SU-DHL-6 (cell line): ENCODE measurements around the gene ASH1L.

Experiments
- H2AFZ ChIP-seq: fragments of 200-600 bp; sonication (generic); 2 replicates; pipeline ENCODE4 v1.6.1; 2014; ENCODE audit warnings: low read depth, mild to moderate bottlenecking, moderate library complexity, mixed read lengths, antibody characterized with exemption, low read length; ENCODE audit not compliant: severe bottlenecking
- H3F3A ChIP-seq: fragments of 200-600 bp; shearing (Covaris generic); 2 replicates; pipeline ENCODE4 v1.6.0; 2016; ENCODE audit warnings: antibody characterized with exemption, mild to moderate bottlenecking; ENCODE audit not compliant: insufficient read depth
- H3K27ac ChIP-seq: fragments of 200-600 bp; sonication (generic); 2 replicates; pipeline ENCODE4 v1.5.1; 2016; ENCODE audit warnings: low read depth, mild to moderate bottlenecking, low read length, moderate library complexity, mixed read lengths
- H3K27me3 ChIP-seq: fragments of 200-600 bp; sonication (generic), shearing (Covaris generic); 2 replicates; pipeline ENCODE4 v1.6.0; 2014; ENCODE audit warnings: mild to moderate bottlenecking, low read length
- H3K36me3 ChIP-seq: fragments of 200-600 bp; sonication (generic); 2 replicates; pipeline ENCODE4 v1.6.1; 2014; ENCODE audit warnings: mild to moderate bottlenecking, low read length, mixed read lengths
- H3K4me2 ChIP-seq: fragments of 300-600, 200-600 bp; shearing (Covaris generic), sonication (generic); 2 replicates; pipeline ENCODE4 v1.6.0; 2014; ENCODE audit warnings: low read length, low read depth, mild to moderate bottlenecking; ENCODE audit not compliant: poor library complexity, severe bottlenecking
- H3K4me3 ChIP-seq: fragments of 200-600 bp; sonication (generic); 2 replicates; pipeline ENCODE4 v1.5.1; 2014; ENCODE audit warnings: antibody characterized with exemption, low read length, mild to moderate bottlenecking, mixed read lengths; ENCODE audit not compliant: insufficient read depth, poor library complexity, severe bottlenecking
- H3K79me2 ChIP-seq: fragments of 200-600 bp; sonication (generic); 2 replicates; pipeline ENCODE4 v1.6.1; 2014; ENCODE audit warnings: mild to moderate bottlenecking, low read length, moderate library complexity; ENCODE audit not compliant: insufficient read depth
- H3K9ac ChIP-seq: fragments of 200-600 bp; sonication (generic); 2 replicates; pipeline ENCODE4 v1.7.0; 2014; ENCODE audit warnings: mild to moderate bottlenecking, low read length
- H3K9me2 ChIP-seq: fragments of 200-600 bp; sonication (generic); replicated peaks from 2 replicates; pipeline ENCODE4 v1.6.1; 2014; ENCODE audit warnings: low read length; ENCODE audit not compliant: insufficient read depth
- H3K9me3 ChIP-seq: fragments of 200-600 bp; sonication (generic); 2 replicates; pipeline ENCODE4 v1.6.1; 2014; ENCODE audit warnings: low read length, mixed read lengths; ENCODE audit not compliant: insufficient read depth
- H4K20me1 ChIP-seq: fragments of 200-600 bp; sonication (generic); 2 replicates; pipeline ENCODE4 v1.6.1; 2014; ENCODE audit warnings: low read depth, mild to moderate bottlenecking, antibody characterized with exemption, low read length, moderate library complexity, mixed read lengths
- EZH2phosphoT487 ChIP-seq: fragments of 200-600 bp; sonication (generic), shearing (Covaris generic); conservative IDR thresholded peaks from 2 replicates; pipeline ENCODE4 v1.6.1; 2018; ENCODE audit warnings: mild to moderate bottlenecking, antibody characterized with exemption, low read length, moderate library complexity, mixed read lengths
- TF ChIP-seq, protein P1 (sequence below): fragments of 200-600 bp; sonication (generic); IDR thresholded peaks from one replicate; pipeline ENCODE4 v1.5.1; 2017; ENCODE audit warnings: antibody characterized with exemption, mild to moderate bottlenecking, low read length, moderate library complexity; ENCODE audit not compliant: insufficient read depth, poor library complexity, severe bottlenecking

The ASH1L gene

DNA sequence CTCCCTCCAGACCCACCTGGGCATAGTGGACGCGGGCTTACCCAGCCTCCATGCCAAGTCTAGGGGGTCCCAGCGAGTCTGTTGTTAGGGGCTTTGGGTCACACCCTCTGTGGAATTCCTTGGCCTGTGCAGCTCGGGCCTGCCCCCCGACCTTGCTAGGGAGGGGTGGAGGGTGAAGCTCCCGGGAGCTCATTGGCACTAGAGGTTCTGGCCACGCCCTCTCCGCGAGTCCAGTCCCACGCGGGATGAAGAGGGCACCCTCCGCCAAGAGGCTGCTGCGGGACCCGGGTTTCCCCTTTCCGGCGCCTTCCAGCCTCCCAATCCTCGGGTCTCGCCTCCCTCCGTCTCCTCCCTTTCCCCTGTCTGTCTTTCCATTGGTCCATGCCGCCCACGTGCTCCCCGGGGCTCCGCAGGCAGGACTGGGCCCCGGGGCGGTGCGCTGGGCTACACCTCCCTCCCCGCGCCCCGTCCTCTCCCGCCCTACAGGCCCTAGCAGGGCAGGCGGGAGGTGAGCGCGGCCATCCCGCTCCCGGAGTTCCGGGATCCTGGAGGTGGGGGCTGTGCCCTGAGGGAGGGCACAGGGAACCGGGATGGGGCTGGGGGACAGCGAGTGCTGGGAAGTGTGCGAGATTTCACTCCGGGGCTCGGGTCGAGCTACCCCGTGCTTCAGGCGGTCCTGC, 238.4 kb downstream of the ASH1L start:
- Histone ChIP-seq H3K4me3 (peak overlapping the region; percentile 70), H3K27ac (peak overlapping the region; percentile 67), H3K79me2 (no peaks in the 10 kb centered on the region), H3K27me3 (no peaks in the 10 kb centered on the region), H3K9ac (peak overlapping the region; percentile 79), H3K36me3 (no peaks in the 10 kb centered on the region), H3K4me2 (peak overlapping the region; percentile 91), H3K9me3 (no peaks in the 10 kb centered on the region), H3F3A (peaks cover 29% of the 10 kb centered on the region), H2AFZ (peak overlapping the region; percentile 88), H4K20me1 (no peaks in the 10 kb centered on the region), H3K9me2 (no peaks in the 10 kb centered on the region)
- TF ChIP-seq EZH2phosphoT487 = no peak
- TF ChIP-seq, protein P1, sequence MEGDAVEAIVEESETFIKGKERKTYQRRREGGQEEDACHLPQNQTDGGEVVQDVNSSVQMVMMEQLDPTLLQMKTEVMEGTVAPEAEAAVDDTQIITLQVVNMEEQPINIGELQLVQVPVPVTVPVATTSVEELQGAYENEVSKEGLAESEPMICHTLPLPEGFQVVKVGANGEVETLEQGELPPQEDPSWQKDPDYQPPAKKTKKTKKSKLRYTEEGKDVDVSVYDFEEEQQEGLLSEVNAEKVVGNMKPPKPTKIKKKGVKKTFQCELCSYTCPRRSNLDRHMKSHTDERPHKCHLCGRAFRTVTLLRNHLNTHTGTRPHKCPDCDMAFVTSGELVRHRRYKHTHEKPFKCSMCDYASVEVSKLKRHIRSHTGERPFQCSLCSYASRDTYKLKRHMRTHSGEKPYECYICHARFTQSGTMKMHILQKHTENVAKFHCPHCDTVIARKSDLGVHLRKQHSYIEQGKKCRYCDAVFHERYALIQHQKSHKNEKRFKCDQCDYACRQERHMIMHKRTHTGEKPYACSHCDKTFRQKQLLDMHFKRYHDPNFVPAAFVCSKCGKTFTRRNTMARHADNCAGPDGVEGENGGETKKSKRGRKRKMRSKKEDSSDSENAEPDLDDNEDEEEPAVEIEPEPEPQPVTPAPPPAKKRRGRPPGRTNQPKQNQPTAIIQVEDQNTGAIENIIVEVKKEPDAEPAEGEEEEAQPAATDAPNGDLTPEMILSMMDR = no peak

DNA sequence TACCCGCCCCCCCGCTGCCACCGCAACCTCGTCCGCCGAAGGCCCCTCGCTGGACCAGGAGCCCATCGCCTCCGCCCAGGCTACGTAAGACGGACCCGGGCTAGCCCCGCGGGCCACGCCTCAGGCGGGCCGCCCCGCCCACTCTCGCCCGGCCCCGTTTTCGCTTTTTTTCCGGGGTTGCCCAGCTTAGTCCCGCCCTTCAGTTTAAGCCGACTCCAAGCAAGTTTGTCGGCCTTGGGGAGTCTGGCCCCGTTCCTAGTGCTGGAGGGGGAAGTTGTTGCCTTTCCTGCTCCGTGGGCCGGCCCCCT, 238.9 kb downstream of the ASH1L start:
- Histone ChIP-seq H2AFZ (peak overlapping the region; percentile 88), H3K36me3 (no peaks in the 10 kb centered on the region), H4K20me1 (no peaks in the 10 kb centered on the region), H3F3A (peaks cover 29% of the 10 kb centered on the region), H3K9me3 (no peaks in the 10 kb centered on the region), H3K4me3 (peak overlapping the region; percentile 70), H3K9ac (peak overlapping the region; percentile 79), H3K79me2 (no peaks in the 10 kb centered on the region), H3K27me3 (no peaks in the 10 kb centered on the region), H3K4me2 (peak overlapping the region; percentile 91), H3K27ac (peak overlapping the region; percentile 67), H3K9me2 (no peaks in the 10 kb centered on the region)
- TF ChIP-seq, protein P1 = no peak
- TF ChIP-seq EZH2phosphoT487 = no peak

DNA sequence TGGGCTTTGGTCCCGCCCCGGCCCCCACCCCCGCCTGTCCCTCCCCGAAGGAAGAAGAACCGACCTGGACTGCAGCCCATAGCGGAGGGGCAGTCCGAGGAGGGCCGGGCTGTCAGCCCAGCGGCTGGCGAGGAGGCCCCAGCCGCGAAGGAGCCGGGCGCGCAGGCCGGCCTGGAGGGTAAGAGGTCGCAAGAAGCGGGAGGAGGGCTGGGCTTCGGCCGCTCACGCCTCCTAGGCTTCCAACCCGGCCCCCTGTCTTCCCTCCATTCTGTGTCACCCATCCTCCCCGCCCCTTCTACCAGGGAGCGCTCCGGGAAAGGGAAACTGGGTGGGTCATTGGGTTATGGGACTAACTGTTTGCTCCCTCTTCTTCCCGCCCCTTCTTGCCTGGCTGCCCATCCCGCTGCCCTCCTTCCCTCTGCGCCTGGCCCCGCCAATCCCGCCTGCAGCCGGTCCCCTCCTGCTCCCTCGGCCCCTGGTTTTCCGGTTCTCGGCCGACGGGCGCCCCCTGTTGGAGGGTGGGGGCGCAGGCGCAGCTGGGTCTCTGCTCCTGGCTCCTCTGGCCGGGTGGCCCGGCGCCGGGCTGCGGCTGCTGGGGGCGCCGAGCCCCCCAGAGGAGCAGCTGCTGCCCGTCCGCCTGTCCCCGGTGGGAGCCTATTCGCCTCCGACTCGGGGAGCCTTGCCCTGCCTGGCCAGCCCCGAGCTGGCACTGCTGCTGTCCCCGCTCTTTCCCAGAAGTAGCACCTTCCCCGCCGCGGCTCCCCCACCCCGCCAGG, 239.5 kb downstream of the ASH1L start:
- Histone ChIP-seq H3K4me2 (peak overlapping the region; percentile 91), H3K9me3 (no peaks in the 10 kb centered on the region), H3K9me2 (no peaks in the 10 kb centered on the region), H4K20me1 (no peaks in the 10 kb centered on the region), H3F3A (peaks cover 31% of the 10 kb centered on the region), H2AFZ (peak overlapping the region; percentile 88), H3K36me3 (no peaks in the 10 kb centered on the region), H3K27me3 (no peaks in the 10 kb centered on the region), H3K27ac (peak overlapping the region; percentile 67), H3K9ac (peak overlapping the region; percentile 79), H3K79me2 (no peaks in the 10 kb centered on the region), H3K4me3 (peak overlapping the region; percentile 70)
- TF ChIP-seq, protein P1 = peak; percentile 89
- no peak for TF ChIP-seq EZH2phosphoT487
